Testis (tissue), 3 donors: ENCODE results near the gene TPPP2. TPM values are rescaled to one million over a fixed set of nuclear protein-coding genes. Genes with fewer than 3 reads are reported as not detected.
A peak's percentile ranks its signal among the peaks of the same experiment; 100 is the strongest.

Experiments
- DNase-seq: peaks from one replicate; pipeline ENCODE4 v3.0.0-alpha.2; 2019
- H3K27ac ChIP-seq, 2 donors: fragments of 200-600 bp; sonication (generic); one replicate each; pipeline ENCODE4 v1.5.1; 2019
- H3K27me3 ChIP-seq: fragments of 200-600 bp; sonication (generic); one replicate; pipeline ENCODE4 v1.5.1; 2019
- H3K36me3 ChIP-seq: fragments of 200-600 bp; sonication (generic); one replicate; pipeline ENCODE4 v1.5.1; 2017; ENCODE audit warnings: low read depth; ENCODE audit errors: missing control alignments
- H3K4me1 ChIP-seq: fragments of 200-600 bp; sonication (generic); one replicate; pipeline ENCODE4 v1.5.1; 2019
- H3K4me3 ChIP-seq, 2 donors: fragments of 200-600 bp; sonication (generic); one replicate each; pipeline ENCODE4 v1.5.1; 2017 to 2019
- H3K9me3 ChIP-seq: fragments of 200-600 bp; sonication (generic); one replicate; pipeline ENCODE4 v1.5.1; 2017
- CTCF ChIP-seq, 3 experiments: fragments of 450-650 bp in 2 of 3; fragments of 200-600 bp in 1 of 3; sonication (generic) in 1 of 3; IDR thresholded peaks; one replicate each; pipeline ENCODE4 v1.5.1; 2016 to 2019; ENCODE audit warnings: antibody characterized with exemption in 3 of 3, mild to moderate bottlenecking in 2 of 3, moderate library complexity in 1 of 3
- POLR2A ChIP-seq: fragments of 450-650 bp; IDR thresholded peaks from one replicate; pipeline ENCODE4 v1.6.1; 2017; ENCODE audit warnings: antibody characterized with exemption, mild to moderate bottlenecking, moderate library complexity
- WGBS, 2 donors: methylation state at CpG; one replicate each; pipeline ENCODE4 v1.1.5; 2018; 5-methylcytosine and 5-hydroxymethylcytosine counted together
- intact Hi-C: fragments of 100-400 bp; cut with DNase I; formaldehyde crosslinking; loops from one replicate; pipeline ENCODE4 v1.15.1; 2023; ENCODE audit warnings: low total_unique reads
- polyA plus RNA-seq: library from polyadenylated mRNA; stranded (reverse); fragments of 350-450 nt; fragmentation: Illumina TruSeq; extraction: RNeasy Lipid Tissue Mini Kit (QIAGEN cat#74804); gene quantifications from one replicate; pipeline ENCODE4 v1.2.3, GENCODE V29; 2014; ENCODE audit warnings: low read depth, low replicate concordance; ENCODE audit not compliant: insufficient read depth
- total RNA-seq, 2 donors: library from RNA; depleted of rRNA; stranded (reverse); fragments of >200 nt; gene quantifications; one replicate each; pipeline ENCODE4 v1.2.3, GENCODE V29; 2016

TPPP2 gene
- total and polyA plus RNA-seq, 3 donors from 2014 or later, result 94.3 to 490 (median 201) TPM

GRCh38 chr14:21059842-21060613 lies 30.0 kb downstream of the TPPP2 start:
- H3K27me3 ChIP-seq, result no peaks in the 10 kb centered on the region
- H3K36me3 ChIP-seq, result no peaks in the 10 kb centered on the region
- no peak for DNase-seq
- TF ChIP-seq POLR2A (no peak), CTCF (IDR thresholded peaks at IDR 0.05) (no peak)
- no peak overlapping the region for H3K27ac ChIP-seq
- intact Hi-C loops, result no loop called here
- H3K4me3 ChIP-seq, result peak overlapping the region; percentile 3 to 34
- peaks cover 6% of the 10 kb centered on the region for H3K4me1 ChIP-seq
- H3K9me3 ChIP-seq, result no peaks in the 10 kb centered on the region
- WGBS, 2 donors, result 55 to 65% methylated on average over 8 of the region's 8 CpGs

GRCh38 chr14:21060614-21061346 lies 30.8 kb downstream of the TPPP2 start:
- Histone ChIP-seq H3K4me1 (peaks cover 6% of the 10 kb centered on the region), H3K27me3 (no peaks in the 10 kb centered on the region), H3K27ac (no peak overlapping the region), H3K9me3 (no peaks in the 10 kb centered on the region), H3K36me3 (no peaks in the 10 kb centered on the region), H3K4me3 (peak overlapping the region; percentile 3 to 34)
- WGBS, 2 donors, result 55 to 63% methylated on average over 13 of the region's 13 CpGs
- intact Hi-C loops, result no loop called here
- no peak for DNase-seq
- TF ChIP-seq CTCF (IDR thresholded peaks at IDR 0.05) (no peak), POLR2A (no peak)

GRCh38 chr14:21061347-21061668 lies 31.3 kb downstream of the TPPP2 start:
- H3K27ac ChIP-seq, result no peak overlapping the region
- TF ChIP-seq CTCF (IDR thresholded peaks at IDR 0.05), result no peak
- no peak for TF ChIP-seq POLR2A
- no peaks in the 10 kb centered on the region for H3K9me3 ChIP-seq
- H3K36me3 ChIP-seq, result no peaks in the 10 kb centered on the region
- WGBS, 2 donors, result 62 to 73% methylated on average over 3 of the region's 3 CpGs
- intact Hi-C loops, result no loop called here
- no peaks in the 10 kb centered on the region for H3K27me3 ChIP-seq
- H3K4me3 ChIP-seq, result peak overlapping the region in 1 of 2 donors; percentile 34
- H3K4me1 ChIP-seq, result peaks cover 6% of the 10 kb centered on the region
- DNase-seq, result no peak

GRCh38 chr14:21063479-21063878 lies 33.5 kb downstream of the TPPP2 start:
- Histone ChIP-seq H3K9me3 (no peaks in the 10 kb centered on the region), H3K27me3 (no peaks in the 10 kb centered on the region), H3K4me1 (peaks cover 6% of the 10 kb centered on the region), H3K36me3 (no peaks in the 10 kb centered on the region), H3K27ac (no peak overlapping the region), H3K4me3 (no peak overlapping the region)
- WGBS, 2 donors, result 70% methylated on average over 3 of the region's 3 CpGs
- intact Hi-C loops, result no loop called here
- DNase-seq, result peak; percentile 73
- TF ChIP-seq CTCF (IDR thresholded peaks at IDR 0.05) (no peak), POLR2A (no peak)
